Keratinocyte (primary cell): ENCODE results near the gene DDR2.

ENCODE experiments used
- EZH2 ChIP-seq: IDR thresholded peaks from one replicate; pipeline ENCODE4 v1.6.1; 2012; ENCODE audit warnings: inconsistent platforms, mild to moderate bottlenecking, low read length, moderate library complexity
- TF ChIP-seq, protein P1 (sequence below), 3 experiments: IDR thresholded peaks in 1 of 3; conservative IDR thresholded peaks in 1 of 3; optimal IDR thresholded peaks in 1 of 3; 2 replicates in 2 of 3; 3 replicates in 1 of 3; pipeline versions ENCODE3 to v1.5.1; 2011; ENCODE audit warnings: low read length in 3 of 3, mild to moderate bottlenecking in 3 of 3, moderate library complexity in 2 of 3, control low read depth in 1 of 3, inconsistent platforms in 1 of 3; ENCODE audit not compliant: insufficient read depth in 2 of 3; ENCODE audit errors: extremely low read depth in 1 of 3

DNA sequence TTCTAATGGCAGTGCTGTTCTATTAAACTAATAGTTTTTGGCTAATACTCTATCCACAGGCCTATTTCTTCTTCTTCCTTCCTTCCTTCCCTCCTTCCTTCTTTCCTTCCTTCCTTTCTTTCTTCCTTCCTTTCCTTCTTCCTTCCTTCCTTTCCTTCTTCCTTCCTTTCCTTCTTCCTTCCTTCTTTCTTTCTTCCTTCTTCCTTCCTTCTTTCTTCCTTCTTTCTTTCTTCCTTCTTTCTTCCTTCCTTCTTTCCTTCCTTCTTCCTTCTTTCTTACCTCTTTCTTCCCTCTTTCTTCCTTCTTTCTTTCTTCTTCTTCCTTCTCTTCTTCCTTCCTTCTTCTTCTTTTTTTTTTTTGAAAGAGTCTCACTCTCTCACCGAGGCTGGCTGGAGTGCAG, 197.0 kb downstream of the DDR2 start:
- TF ChIP-seq, protein P1, sequence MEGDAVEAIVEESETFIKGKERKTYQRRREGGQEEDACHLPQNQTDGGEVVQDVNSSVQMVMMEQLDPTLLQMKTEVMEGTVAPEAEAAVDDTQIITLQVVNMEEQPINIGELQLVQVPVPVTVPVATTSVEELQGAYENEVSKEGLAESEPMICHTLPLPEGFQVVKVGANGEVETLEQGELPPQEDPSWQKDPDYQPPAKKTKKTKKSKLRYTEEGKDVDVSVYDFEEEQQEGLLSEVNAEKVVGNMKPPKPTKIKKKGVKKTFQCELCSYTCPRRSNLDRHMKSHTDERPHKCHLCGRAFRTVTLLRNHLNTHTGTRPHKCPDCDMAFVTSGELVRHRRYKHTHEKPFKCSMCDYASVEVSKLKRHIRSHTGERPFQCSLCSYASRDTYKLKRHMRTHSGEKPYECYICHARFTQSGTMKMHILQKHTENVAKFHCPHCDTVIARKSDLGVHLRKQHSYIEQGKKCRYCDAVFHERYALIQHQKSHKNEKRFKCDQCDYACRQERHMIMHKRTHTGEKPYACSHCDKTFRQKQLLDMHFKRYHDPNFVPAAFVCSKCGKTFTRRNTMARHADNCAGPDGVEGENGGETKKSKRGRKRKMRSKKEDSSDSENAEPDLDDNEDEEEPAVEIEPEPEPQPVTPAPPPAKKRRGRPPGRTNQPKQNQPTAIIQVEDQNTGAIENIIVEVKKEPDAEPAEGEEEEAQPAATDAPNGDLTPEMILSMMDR (optimal IDR thresholded peaks at IDR 0.05 in 1 of 3, IDR thresholded peaks at IDR 0.05 in 1 of 3, conservative IDR thresholded peaks at IDR 0.05 in 1 of 3; ENCODE audit: extremely low read depth in 1 of 3, insufficient read depth in 2 of 3, low read length in 3 of 3) = no peak
- TF ChIP-seq EZH2 = no peak
